HG03196 (cell line): ENCODE data around the gene KRT222.

Experiments used
- ATAC-seq: cut with Tn5 transposase; IDR thresholded peaks from one replicate; pipeline ENCODE4 v1.9.1; 2021; ENCODE audit not compliant: unreplicated experiment

The KRT222 gene

DNA sequence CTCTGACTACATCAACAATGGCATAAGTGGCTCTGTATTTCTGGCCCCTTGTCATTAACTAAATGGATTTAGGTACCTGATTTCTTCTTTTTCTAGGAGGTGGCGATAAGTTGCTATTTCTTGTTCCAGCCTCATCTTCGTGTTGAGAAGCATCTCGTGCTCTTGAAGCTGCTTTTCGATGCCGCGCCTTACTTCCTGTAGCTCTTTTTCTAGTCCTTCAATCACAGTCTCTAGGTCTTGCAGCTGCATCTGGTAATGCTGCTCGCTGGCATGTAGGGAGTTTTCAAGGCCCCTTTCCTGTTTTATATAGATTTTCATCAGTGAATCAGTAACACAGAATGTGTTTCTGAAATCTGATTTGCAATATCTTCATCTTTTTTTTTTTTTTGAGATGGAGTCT is 5.1 kb downstream of the KRT222 start:
- no peak for ATAC-seq

DNA sequence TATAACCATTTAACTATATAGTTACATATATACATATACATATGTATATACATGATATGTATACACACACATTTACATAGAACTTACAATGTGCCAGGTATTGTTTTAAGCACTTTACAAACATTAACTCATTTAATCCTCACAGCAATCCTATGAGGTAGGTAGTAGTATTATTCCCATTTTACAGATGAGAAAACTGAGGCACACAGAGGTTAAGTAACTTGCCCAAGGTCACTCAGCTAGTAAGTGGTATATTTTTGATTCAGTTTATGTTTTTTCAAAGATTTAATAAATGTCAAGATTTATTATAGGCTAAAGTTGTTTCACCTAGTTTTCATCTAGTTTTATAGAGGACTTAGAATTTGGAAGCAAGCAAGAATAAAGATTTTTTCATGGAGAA is 6.6 kb downstream of the KRT222 start:
- no peak for ATAC-seq

DNA sequence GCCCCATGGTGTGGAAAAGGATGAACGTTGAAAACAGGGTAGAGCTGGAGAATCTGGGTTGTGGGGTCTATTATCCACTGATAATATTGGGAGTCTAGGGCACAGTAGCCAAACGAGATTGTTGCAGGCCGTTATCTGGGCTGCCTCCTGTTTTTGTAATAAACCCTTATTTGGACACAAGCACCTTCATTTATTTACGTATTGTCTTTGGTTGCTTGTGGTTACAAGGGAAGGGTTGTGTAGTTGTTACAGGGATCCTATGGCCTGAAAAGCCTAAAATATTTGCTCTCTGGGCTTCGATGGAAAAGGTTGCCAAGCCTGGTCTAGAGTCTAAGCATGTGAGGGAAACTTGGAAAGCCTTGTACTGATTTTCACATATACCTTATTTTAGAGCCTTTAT is 13.0 kb downstream of the KRT222 start:
- ATAC-seq = no peak

DNA sequence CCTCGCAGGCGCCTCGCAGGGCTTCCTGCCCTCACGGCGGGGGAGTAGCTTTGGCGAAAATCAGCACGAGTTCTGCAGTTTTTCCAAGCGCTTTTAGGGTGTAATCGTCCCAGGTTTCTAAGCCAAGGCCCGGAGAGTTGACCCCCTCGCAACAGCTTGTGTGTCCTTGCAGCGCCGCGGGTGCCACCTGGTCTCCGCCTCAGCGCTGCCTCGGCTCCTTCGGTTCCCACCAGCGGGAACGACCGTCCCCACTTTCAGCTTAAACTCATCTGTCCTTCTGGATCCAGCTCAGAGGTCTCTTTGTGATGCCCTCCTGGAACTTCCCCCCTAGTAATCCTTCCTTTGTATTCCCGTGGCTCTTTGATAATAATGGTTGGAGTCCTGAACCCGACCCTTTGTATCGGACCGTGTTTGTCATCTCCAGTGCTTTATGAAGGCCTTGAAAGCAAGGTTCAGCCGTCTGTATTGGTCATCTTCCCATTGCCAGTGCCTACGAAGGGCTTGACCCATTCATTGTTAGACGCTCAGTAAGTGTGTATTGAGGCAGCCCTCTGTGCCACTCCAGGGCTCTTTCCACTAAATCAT is 16.5 kb downstream of the KRT222 start:
- peak; percentile 31 for ATAC-seq

DNA sequence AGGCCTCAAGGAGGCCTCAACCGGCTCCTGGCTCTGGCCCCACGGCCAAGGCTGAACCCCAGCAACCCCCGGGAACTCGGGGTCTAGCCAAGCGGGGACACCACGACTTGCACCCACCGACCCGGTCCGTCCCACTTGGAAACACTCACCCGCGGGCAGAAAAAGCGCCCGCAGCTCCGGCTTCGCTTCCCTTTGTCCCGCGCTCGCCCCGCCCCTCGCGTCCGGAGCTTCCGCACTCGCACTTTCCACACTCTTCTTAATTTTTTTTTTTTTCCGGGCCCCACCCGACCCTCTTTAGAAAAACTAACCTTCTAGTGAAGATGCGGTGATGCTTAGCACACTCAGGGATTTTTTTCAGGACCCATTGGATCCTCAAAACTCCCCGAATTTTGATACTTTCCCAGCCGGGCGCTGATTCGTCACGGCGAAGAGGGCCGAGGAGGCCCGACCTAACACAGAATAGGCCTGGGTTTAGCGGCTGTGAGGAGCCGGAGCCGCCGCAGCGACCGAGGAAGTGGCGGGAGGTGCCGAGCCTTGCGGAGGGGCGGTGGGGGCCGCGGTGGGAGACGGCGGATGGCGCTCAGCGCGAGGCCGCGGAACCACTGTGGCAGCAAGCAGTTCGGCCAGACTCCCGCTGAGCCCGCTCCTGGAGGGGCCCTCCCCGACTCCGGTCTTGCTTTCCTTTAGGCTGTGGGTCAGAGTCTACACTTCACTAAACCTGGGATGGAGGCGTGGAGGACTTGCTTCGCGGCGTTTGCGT is 17.2 kb downstream of the KRT222 start, which contains the start of gene SMARCE1:
SMARCE1 (minus strand) TSS at position 195 of the 760 bp plus-strand sequence. CDS start 2,016 bp downstream, outside the sequence.
- ATAC-seq = peak; percentile 62

DNA sequence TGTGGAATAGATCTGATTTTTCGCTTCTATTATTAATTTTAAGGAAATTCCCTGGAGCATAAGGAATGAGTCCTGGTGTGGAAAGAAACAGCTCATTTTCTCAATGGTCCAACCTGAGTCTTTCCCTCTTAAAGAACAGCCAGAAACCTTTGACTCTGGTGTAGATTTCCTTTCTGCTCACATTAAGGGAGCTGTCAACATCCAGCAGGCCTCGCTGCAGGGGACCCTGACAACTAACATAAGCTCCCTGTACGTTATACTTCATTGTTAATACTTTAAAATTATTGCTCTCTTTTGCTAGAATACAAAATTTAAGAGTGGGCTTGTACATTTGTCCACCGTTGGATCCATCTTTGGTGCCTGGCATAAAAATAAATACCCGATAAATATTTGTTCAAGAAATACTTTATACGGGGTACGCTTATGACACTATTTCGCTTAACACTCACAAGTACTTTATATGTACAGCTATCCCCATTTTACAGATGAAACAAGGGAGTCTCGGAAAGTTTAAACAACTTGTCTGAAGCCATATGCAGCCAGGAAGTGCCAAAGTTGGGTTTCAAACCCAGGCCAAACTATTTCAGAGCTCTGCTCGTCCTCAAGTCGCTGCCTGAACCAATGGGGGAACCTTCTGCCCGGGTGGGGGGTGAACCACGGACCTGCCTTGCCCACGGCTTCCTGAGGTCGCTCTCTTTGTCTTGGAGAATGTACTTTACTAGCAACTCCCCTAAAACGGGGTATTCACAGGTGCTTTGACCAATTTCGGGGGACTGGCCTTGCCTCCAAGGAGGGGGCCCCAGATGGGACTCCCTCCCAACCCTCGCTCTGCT is 18.0 kb downstream of the KRT222 start:
- peak; percentile 14 for ATAC-seq

DNA sequence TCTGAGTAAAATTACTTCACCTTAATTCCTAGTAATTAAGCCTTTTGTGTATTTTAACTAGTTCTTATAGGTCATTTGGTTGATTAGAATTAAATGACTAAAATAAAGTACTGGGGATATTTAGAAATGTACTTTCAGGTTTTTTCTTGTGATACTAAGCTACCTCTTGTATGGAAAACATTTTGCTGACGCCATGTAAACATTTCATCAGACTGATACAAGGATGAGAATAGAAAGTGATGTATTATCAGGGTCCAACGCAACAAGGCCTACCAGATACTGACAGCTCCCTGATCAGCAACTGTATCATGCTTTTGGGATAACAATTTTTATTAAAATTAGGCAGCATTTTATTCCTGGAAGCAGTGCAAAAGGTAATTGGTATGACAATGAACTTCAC is 19.0 kb downstream of the KRT222 start:
- no peak for ATAC-seq

DNA sequence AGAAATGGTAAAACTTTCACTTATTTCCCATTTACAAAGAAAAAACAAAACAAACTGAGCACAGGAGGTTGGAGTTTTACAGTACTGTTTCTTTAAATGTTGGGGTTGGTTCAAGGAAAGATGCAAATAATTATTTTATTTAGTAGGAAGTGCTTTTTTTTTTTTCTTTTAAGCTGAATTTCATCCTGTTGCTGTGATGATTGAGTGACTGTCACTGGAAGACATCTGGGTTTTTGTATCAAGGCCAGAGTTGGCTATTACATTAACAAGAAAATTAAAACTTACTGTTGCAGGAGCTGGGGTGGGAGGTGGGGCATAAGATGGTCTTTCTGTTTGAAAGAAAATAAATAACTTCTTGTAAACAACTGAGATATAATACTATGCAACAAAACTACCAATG is 19.7 kb downstream of the KRT222 start:
- ATAC-seq = no peak

DNA sequence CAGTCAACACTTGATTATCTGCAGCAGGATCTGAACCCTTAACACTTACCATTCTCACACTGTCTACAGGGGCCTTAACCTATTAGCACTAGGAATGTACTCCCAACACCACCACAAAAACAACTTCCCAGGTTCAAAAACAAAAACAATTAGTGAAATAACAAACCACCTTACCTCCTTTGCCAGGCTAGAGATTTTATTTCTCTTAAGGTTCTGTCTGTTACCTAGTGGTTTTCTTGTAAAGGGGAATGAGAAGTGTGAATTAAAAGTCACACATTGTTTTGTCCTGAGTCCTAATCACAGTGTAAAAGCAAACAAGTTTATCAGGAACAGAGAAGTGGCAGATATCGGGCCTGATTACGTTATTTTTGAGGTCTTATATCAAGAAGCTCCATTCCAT is 27.0 kb downstream of the KRT222 start:
- ATAC-seq = no peak

DNA sequence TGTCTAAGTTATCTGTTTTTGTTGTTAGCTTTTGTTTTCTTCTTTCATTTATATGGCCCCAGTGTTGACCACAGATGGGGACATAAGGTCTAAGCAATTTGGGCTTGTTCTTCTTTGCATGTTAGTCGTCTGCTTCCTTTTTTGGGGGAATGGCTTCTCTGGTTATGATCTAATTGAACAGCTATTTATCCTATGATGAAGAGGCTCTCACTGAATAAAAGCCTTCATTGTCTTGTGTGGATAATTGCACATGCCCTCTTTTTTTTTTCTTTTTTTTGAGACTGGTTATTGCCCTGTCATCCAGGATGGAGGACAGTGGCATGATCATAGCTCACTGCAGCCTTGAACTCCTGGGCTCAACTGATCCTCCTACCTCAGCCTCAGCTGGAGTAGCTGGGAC is 31.1 kb downstream of the KRT222 start:
- ATAC-seq = no peak

DNA sequence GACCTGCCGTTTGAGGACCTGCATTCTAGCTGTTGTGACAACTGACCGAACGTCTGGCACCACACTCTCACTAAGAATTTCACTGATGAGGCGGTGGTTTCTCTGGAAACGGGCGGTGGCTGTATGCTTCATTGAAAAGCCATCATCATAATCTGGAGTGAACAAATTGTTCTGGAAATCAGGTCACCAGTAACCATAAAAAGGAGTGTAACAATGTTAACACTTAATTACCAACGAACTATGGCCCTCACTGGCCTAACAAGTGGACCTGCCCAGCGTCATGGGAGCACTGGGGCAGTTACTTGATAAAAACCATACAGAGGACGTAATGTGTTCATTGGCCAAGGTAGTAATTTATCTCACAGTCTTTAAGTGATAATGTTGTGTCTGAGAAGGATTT is 32.8 kb downstream of the KRT222 start:
- no peak for ATAC-seq

DNA sequence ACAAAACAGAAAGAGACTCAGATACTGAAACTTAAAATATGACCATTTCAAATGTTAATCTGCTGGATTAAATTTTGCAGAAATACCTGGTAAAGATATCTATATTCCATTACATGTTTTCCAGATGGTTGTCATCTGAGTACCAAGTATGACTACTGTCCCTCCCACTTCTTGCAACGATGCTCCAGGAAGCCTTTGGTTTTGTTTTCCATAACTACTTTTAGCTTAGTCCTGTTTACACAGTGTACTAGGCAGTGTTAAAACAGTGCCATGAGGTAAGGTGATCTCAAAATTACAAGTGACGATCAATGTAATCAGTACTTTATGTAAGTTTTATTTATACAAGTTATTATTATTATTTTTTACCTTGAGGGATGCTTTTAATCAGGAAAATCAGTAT is 35.1 kb downstream of the KRT222 start:
- no peak for ATAC-seq

DNA sequence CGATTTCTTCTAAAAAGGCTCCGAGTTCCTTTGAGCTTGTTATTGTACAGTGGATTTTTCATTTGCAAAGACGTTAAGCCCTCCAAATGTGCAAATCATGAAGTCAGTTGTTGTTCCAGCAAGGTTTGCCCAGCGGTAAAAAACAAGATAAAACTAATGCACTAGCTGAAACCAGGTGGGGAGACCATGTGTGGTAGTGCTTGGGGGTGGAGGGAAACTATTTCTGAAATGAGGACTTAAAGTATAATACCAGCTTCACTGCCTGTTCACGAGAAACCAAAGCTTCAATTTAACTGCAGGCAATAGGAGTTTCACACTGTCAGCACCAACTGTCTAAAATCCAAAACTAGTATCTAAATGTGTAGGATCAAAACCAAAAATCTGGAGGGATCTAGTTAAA is 39.7 kb downstream of the KRT222 start:
- no peak for ATAC-seq

DNA sequence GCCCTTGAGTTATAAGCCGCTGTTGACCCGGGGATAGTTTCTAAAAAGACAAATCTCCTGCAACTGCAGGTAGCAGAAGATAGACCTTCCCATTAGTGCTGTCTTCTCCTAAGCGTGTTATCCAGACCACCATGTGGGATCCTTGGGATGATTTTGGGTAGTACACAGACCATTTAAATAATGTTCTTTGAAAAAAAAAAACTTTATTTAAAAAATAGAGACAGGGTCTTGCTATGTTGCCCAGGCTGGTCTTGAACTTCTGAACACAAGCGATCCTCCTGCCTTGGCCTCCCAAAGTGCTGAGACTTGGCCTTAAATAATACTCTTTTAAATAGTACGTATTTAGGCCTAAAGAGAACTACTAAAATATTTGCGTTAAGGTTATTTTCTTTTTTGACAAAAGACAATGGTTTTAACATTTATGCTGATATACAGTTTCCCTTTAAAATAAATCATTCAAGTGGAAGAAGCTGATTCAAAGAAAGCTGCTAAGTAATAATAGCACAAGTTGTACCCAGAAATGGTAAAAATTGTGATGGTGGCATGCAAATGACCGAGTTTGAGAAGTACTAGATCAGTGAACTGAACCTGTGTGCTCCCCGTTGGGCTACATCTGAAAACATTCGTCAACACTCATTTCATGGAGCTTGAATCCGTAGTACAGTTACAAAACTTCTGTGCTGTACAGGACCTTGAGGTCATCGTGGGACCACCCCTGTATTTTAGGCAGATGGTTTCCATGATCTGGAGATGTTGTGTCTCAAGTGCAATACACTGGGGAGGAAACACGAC is 41.4 kb downstream of the KRT222 start:
- no peak for ATAC-seq

DNA sequence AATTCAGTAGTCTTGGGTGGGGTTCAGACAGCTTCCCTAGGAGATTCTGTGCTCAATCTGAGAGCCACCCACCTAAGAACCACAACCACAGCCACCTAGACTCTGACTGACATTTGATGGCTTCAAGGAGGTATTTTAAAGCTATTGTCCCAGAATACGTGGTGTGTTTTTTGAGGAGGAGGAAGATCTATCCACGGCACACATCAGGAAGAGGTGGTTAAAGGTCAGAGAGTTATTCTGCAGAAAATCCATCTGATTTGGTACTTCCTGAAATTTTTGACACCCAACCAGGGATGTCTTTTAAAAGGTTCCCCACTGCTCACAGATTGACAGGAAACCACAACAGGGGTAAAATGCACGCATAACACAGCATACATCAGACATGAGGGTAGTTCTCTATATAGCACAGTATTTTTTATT is 42.5 kb downstream of the KRT222 start:
- no peak for ATAC-seq

DNA sequence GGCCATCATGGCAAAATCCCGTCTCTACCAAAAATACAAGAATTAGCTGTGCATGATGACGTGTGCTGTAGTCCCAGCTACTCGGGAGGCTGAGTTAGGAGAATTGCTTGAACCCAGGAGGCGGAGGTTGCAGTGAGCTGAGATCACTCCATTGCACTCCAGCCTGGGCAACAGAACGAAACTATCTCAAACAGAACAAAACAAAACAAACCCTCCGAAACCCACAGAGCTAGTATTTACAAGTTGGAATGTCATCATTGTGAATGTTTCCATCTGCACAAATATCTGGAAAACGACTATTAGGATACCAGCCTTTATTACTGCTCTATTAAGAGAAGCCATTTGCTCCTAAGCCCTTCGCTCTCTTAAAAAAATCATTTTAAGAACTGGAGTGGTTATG is 43.4 kb downstream of the KRT222 start:
- no peak for ATAC-seq

DNA sequence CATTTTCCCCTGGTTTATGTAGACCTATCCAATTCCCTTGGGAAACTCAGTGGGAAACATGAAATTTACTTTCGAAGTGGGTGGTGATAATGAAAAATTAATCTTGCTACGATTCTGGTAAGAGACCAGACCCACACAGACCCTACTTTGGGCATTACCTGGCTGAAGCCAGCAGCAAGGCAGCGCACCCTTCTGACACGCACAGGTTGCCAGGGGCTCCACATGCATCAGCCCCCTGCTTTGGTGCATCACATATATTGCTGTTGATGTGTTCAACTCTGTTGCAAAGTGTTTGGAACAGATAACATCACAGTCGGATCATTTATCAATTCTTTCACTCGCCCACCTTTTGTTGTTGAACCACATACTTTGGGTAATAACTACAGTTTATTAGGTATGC is 44.0 kb downstream of the KRT222 start:
- no peak for ATAC-seq

DNA sequence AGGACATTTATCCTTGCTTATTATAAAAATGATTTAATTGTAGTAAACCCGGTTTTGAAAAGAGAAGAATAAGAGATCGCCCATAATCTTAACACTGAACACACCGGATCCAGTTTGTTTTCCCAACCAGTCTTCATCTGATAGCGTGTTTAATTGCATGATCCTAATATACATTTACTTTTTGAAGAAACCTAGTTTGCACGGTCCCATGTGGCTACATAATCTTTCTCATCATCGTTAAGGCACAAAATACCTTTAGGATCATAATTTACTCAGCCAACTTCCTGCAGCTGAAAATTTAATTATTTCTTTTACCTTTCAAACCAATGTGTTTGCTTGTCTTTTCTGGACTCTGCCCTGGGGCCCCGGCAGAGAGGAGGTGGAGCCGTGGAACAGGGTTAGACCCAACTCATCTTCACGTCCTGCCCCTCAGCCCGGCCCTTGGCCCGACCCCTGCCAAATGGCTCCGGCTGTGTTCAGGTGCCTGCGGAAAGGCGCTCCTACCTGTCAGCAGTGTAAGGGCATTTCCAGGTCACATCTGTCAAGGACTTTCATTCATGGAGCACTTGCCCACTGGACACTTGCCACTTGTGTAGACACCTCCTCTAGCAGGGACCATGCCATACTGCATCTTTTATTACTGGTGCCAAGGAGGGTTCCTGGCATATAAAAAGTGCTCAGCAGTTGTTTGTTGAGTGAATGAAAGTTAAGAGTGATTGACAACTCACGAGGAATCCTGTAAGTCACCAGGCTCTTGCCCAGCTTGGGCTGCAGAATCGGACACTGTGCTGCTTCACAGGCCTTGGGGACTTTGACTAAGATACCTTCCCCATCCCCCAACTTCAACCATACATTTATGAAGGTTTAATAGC is 46.0 kb downstream of the KRT222 start:
- ATAC-seq = no peak

DNA sequence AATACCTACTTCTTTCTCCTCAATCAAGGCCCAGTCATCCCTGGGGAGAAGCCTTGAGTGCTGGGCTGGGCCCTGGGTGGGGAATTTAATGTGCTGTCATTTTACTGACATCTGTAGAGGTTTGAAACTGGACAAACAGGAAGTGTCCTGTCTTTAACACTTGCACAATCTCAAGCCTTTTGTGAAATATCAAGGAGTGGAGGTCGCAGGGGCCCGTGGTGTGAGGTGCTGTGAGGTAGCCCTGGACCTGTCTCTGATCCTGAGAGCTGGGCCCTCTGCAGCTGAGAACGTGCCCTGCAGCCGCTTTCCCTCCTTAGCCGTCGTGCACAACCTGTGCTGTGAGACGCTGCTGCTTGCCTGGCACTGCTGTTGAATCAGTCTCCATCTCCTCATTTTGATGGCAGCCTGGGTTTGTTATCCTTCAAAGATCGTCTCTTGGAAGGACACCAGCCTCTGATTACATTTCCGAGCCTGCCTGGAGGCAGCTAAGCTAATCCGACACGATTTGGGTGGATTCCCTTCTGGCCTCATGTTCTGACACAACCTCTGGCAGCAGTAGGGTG is 47.2 kb downstream of the KRT222 start:
- no peak for ATAC-seq

DNA sequence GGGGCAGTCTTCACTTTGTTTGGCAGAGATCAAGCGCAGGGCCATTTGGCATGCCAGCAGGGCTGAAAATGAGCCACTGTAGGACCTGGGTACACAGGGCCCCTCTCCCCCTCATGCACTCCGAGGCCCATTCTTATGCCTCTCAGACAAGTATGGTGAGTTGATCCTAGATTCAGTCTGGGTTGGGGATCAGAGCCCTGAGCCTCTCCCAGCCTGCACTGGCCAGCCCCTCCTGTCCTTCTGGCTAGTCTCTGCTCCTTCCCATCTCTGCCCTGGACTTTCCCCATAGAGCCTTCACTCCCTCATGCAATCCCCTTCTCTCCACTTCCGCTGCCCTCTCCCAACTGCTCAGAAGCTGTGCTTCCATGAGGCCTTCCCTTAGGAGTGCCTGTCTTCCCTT is 48.4 kb downstream of the KRT222 start:
- ATAC-seq = no peak
